COLO668 (cell line): Measurements from ENCODE around the gene ARPC5L.
A peak's percentile ranks its signal among the peaks of the same experiment; 100 is the strongest.

Experiments
- DNase-seq: peaks from one replicate; lab custom pipeline; 2025; ENCODE audit not compliant: unreplicated experiment; lab: John Stamatoyannopoulos, UW

ARPC5L gene

DNA sequence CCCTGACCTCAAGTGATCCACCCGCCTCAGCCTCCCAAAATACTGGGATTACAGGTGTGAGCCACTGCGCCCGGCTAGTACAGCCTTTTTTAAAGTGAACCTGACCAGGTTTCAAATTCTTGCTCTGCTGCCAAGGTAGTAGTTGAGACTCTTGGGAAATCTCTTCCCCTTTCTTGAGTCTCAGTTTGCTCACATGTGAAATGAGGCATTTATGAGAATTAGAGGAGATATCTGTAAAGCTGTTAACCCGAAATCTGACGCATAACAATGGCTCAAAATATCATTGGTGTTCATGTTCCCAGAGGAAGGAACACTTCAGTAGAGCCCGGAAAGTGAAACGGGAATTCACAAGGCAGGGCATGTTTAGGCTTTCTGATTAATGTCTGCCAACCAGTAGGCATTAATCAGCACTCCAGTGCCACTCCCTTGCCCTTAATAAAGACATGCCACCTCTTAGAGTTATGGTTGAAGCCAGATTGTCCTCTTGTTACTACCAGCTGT is 1.5 kb downstream of the ARPC5L start:
- no peak for DNase-seq

DNA sequence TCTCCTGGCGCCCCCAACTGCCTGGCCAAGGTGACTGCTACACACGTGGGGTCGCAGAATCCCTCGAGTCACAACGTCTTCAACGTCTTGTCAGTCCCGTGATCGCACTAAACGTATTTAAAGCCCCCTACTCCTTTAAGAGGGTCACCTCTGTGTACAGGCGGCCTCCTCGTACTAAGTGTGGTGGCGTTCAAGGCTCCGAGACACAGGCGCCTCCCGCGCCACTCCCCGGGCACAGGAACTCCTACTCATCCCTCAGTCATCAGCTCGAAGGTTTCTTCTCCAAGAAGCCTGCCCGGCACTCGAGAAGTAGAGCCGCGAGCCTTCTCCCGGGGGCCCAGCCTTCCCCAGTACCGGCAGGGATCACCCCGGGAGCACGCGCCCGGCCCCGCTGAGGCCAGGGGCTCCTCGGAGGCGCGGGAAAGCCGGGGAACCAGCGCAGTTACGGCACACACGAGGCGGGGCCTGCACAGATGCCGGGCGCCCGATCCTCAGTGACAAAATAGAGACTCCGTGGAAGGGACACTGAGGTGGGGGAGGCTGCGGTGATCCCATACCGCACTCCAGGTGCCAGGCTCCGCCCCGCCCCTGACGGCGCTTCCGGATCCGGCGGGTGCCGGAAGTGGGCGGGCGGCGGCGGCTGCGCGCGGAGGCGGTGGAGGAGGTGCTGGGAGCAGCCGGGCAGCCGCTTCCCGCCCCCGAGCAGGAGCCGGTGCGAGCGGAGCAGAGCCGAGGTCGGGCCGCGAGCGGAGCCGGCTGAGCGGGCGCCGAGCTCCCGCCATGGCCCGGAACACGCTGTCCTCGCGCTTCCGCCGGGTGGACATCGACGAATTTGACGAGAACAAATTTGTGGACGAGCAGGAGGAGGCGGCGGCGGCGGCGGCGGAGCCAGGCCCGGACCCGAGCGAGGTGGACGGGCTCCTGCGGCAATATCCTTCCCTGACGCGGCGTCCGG is 6.9 kb downstream of the ARPC5L start:
- DNase-seq, result peak; percentile 93

DNA sequence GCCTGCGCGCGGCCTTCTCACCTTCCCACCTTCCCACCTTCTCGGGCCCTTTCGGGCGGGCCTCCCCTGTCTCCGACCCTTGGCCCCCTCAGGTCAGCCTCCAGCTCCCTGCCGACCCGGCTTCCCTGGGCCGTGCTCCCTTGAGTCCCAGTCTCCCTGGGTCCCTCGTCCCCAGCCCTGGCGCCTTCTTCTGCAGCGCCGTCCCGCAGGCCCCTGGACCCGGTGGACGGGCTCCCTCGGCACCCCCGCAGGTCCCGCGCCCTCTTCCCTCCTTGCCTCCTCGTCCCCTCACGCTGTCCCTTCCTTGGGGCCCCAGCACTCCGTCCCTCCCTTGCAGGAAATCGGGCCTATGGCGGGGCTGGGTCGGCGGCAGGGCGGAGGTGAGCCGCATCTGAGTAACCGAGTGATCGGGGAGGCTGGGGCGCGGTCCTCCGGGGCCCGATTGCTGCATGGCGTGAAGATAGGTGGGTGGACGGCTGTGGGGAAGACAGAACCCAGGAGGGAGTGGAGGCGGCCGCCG is 7.6 kb downstream of the ARPC5L start:
- DNase-seq, result peak; percentile 53

DNA sequence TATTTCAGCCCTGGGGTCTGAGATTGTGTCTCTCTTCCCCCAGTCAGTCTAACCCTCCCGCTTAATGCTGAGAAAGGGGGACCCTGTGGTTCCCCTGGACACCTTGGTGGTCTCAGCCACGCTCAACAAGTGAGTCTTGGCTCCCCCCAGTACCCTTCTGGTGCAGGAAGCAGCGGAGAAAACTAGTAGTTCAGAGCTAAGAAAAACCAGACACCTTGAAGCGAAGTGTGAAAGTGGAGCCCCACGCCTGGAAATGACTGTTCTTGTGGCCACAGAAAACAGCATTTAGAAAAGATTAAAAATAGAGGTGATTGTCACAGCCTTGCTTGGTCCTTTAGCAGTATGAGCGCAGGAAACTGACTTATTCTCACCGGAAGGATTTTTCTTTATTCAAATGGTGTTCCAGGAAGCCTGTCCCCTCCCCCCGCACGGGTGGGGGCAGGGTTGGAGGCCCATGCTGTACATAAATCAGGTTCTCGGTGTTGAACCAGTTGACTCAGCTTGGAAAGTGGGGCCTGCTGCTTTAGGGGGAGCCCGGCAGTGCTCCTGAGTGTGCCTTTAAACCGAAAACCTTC is 8.1 kb downstream of the ARPC5L start:
- DNase-seq, result peak; percentile 61

DNA sequence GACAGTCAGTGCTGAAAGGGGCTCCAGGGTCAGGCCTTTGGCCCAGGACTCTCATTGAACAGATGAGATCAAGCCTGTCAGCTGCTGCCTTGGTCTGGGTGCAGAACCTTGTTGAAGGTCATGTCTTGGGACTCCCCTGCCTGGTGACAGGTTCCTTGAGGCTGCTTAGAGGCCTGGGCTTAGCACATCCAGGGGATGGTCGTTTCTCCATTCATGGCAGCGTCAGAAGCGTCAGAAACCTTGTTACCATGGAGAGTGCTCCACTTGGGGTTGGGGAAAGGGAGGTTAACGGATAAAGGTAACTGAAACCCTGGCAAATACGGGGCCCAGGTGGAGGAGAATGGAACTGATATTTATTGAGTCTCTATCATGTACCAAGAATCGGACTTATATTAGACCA is 8.8 kb downstream of the ARPC5L start:
- no peak for DNase-seq

DNA sequence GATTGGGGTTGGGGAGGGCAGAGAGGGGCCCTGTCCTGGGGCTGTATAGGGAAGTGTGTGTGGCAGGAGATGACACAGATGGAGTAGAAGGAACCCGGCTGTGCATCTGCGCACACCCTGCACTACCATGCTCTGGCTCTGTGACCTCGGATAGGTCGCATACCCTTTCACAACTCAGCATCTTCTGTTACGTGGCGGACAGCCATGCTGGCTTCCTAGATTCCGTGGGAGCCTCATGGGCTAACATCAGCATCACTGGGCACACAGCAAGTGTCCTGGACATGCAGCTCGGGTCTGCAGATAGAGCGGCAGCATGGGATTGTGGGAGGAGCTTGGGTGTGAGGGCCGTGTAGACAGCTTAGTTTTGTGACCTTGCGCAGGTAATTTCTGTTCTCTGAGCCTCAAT is 9.2 kb downstream of the ARPC5L start:
- no peak for DNase-seq

DNA sequence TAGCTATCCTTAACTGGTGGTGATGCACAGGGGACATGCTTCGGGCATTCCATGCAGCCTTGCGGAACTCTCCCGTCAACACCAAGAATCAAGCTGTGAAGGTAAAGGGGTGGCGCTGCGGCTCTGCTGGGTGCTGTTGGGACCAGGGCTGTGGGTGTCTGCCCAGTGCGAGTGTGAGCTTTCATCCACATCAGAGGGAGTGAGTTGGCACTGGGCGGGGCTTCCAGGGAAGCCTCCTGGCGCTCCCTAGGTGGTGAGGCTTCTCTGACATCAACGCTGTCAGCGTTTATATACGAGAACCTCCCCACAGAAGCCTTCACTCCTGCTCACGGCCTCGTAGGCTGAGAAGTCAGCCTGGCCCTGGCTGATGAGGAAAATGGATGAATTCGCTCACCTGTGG is 11.7 kb downstream of the ARPC5L start:
- DNase-seq, result no peak

DNA sequence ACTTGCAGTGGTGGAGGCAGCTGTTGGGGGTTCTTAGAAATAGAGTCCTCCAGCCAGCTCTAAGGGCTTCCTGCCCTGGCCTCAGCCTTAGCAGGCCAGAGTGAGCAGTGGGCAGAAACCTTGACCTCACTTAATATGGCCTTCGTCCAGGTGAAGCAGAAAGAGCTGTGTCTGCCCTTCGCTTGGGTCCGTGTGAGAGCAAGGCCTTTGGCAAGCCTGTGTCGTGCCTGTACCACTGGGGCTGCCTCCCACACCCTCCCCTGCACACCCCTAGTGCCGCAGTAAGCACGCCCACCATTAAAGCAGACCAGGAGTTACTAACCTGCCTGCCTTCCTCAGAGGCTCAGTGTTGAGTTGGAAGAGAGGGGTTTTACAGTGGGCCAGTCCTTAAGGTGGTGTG is 13.6 kb downstream of the ARPC5L start:
- DNase-seq, result no peak

DNA sequence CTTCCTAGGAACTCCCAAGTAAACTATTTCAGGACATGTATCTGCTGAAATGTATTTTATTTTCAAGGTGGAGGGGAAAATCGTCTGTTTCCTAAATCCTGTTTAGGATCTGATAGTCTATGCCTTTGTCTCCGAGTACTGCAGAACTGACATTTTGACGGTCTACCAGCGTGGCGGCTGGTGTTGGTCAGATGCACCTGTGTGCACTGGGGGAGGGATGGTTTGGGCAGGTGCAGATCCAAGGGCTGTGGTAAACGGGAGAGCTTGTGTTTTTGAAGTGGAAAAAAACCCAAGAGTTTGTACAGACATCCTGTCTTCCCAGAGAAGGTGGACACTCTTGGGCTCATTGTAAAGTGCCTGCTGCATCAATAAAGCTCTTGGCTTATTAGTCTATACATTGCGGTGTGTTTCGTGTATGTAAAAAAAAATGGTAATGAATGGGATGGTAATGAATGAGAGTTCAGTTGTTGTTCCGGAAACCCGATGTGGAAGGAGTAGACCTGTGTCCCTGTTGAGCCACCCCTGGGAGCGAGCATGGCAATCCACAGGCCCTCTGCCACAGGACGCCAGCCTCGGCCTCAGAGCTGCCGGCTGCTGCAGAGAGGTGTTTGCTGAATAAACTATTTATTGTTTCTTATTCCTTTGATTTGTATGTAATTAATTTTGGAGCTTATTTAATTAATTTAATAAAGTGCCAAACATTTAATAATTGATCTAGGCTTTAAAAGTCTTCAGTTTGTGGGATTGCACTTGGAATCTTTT is 15.3 kb downstream of the ARPC5L start:
- DNase-seq, result peak; percentile 19

DNA sequence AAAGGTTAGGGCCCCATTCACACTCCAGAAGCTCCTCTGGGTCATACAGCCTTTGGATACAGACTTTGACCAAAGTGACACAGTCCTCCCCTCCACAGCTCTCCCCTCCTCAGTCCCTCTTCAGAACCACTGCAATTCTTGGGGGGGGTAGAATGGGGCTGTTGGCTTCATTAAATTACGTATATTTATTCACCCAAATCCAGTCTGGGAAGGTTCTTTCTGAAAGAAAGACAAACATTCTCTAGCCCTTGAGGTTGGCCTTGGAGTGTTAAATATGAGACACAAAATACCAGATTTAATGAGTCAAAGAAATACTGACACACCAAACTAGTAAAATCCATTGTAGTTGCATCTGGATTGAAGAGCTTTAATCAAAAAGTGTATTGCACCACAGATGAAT is 16.1 kb downstream of the ARPC5L start:
- DNase-seq, result no peak

DNA sequence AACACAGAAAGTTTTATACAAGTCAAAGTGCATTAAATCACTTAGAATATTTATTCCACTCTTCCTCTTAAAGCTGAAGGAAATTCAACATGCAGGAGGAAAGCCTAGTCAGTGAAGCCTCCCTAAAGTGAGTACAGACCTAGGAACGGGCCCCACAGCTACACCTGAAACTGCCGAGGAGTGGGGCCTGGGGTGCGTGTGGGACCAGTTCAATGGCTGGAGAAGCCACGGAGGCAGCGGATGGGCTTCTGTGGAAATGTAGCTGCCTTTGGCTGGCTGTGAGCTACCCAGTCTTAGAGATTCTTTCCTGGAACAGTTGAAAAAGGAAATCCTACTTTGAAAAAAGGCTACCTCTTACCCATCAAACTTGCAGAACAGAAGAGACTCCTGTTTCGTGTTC is 16.6 kb downstream of the ARPC5L start:
- no peak for DNase-seq

DNA sequence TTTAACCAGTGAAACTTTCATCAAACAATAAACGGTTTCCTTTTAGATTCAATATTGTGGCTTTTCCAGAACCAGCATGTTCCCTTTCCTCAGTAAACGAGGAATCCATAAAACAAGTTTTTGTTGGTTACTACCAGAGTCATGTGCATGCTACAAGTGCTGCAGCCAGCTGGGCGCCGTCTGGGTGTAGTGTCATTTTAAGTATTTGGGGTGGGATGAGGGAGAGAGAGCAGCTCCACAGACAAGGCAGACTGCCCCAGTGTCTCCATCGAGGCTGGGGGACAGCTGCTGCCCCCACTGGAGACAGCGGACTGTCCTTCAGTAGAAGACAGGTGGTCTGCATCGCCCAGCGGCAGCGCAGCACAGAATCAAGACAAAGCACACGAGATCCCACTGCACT is 17.3 kb downstream of the ARPC5L start:
- no peak for DNase-seq

DNA sequence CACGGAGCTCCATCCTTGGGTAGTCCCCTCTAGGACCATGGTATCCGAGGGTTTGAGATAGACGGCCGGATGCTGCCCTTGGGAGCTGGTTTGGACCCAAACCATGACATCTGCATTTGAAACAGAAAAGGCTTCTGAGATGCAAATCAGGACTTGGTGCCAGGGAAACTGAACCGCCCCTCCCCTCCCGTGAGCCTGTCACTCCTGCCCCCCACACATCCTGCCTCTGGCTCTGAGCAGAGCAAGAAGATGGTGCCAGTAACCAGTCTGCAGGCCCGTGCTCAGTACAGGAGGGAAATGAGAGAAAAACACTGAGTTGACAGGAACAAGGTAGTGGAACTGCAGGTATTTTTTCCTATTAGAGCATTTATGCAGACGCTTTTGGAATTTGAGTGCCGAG is 18.6 kb downstream of the ARPC5L start:
- no peak for DNase-seq

DNA sequence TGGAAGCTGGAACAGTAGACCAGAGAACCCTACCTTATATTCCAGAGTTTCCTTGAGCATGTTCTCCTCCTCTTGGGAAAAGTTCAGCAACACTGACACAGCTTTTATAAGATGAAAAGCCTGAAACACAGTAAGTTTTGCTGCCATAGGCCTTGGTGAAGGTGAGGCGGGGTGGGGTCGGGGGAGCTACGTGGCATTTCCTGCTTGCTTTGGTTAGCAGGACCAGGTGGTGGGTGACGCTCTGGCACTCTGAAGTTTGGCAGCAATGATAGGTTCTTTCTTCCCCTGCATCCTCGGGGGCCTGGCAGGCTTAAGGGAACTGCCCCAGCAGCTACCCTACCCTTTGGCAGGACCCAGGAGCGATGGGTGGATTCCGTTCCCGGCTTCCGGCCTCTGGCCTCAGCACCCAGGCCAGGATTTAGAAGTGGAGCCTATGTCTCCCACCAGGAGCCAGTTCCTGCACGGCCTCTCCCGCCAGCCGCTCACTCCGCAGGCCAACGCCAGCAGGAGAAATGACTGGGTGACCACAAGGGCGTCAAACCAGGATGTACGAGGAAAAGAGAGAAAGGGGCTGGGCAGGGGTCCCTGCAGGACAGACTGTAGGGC is 19.3 kb downstream of the ARPC5L start:
- no peak for DNase-seq

DNA sequence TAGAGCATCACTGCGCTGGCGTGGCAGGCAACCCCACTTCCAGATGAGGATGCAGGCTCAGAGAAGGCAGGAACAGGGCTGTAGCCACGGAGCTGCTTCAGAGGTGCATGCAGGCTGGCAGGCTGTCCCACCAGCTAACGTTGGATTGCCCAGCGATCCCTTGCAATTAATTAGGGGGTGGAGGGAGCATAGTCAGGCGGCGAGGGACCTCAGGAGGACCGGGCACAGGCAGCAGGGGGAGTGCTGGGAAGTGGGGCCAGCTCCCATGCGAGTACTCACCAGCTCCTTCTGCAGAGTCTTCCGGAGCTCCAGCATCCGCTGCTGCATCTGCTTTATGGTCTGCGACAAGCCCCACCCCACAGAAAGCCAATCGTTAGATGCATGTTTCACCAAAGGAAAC is 20.3 kb downstream of the ARPC5L start:
- no peak for DNase-seq

DNA sequence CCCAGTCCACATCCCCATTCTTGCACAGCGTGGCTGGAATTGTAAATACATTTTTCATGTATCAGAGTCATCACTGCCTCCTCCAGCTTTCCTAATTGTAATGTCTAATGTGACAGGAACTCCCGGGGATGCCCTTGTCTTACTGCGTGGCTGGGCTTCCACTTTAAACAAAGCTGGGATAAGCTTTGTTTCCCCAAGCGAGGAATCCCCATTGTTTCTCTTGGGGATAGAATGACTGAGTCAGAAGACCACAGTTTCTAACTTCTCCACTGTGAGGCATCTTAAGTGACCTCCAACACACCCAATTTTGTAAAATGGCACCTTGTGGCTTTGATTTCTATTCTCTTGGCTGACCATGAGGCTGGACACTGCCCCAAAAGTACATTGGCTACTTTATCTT is 22.4 kb downstream of the ARPC5L start:
- DNase-seq, result no peak

DNA sequence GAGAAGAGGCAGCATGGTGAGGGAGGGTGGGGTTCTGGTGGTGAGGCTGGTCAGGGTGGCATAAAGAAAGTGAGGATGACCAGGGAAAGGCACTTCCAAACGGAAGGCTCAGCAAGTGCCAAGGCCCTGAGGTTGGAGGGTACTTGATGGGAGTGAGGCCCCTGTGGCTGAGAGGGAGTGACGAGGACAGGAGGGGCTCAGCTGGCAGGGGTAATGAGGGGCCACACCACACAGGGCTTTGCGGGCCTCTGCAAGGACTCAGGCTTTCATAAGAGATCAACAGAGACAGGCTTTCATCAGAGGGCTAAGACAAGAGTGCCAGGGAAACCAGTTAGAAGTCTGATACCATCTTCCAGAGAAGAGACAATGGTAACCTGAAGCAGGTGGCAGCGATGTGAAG is 23.6 kb downstream of the ARPC5L start:
- no peak for DNase-seq

DNA sequence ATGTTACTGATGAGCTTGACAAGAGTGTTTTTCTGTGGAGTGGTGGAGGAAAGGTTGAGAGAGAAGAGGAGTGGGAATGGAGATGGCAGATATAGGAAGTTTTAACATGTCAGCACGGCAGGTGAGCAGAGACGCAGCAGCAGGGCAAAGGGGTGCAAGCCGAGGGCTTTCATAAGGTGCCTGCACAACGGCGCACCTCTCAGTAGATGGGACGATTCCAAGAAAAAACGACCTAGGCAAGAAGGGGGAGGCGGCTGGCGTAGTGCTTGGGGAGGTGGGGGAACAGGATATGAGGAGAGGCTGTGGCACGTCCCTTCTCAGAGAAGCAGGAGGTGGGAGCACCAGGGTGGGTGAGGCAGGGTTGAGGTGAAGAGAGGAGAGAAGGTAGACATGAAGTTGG is 24.5 kb downstream of the ARPC5L start:
- DNase-seq, result no peak

DNA sequence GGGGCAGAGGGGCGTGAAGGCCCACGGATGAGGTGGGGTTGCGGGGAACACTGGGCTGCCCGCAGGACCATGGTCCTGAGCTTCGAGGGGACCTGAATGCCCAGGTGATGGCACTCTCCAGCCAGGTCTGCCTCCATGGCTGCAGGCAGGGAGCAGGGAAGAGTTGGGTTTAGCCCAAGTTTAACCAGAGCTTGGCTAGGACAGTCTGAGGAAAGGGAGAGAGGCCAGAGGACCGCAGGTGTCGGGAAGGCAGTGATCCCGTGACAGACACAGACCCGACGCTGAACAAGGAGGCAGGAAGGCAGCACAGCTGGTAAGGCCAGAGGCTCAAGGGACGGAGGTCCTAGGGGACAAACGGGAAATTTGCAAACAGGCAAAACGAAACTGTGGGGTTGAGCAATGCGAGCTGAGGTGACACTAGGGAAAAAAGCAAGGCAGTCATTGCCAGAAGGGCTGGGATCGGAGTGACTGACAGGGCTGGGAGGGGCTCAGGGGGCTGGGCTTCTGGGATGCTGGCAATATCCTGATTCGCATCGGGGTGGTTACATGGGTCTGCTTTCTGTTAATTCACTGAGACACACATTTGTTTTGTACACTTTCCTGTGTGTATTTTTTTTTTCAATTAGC is 25.0 kb downstream of the ARPC5L start:
- no peak for DNase-seq

DNA sequence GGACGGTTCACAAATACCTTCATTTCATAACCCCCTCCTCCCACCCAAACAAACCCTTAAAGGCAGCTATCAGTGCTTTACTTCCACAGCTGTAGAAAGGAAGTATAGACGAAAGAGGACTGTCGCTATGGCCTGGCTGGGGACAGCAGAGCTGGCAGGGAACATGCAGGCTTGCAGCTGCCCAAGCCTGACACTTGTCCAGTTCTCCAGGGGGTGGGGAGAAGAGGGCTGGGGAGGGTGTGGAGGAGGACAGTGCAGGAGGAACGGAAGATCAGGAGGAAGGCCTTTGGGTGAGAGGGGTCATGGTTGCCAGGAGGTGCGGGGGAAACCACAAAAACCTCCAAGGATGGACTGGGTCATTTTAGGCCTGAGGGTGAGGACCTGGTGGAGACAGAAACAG is 25.9 kb downstream of the ARPC5L start:
- DNase-seq, result no peak

DNA sequence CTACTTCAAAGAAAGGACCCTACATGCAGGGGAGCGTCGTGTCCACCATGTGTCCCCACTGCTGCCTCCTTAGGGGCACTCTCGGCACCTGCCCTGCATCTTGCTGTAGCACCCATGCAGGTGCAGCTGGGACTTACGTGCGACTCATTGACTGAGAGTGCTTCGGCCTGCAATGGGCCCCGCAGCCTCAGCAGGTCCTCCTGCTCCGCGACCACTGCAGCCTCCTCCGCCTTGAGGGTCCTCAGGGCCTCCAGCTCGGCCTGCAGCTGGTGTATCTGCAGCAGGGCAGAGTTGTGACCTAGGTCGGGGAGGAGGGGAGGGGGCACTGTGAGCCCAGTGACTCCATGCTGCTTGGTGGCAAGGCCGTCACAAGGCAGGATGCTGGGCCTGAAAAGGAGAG is 27.1 kb downstream of the ARPC5L start:
- DNase-seq, result no peak
